Fibroblast of skin of abdomen (primary cell): ENCODE data around the gene ZNF502.

Experiments
- DNase-seq: peaks from one replicate; pipeline ENCODE4 v3.0.0-alpha.2; 2013

The ZNF502 gene

DNA sequence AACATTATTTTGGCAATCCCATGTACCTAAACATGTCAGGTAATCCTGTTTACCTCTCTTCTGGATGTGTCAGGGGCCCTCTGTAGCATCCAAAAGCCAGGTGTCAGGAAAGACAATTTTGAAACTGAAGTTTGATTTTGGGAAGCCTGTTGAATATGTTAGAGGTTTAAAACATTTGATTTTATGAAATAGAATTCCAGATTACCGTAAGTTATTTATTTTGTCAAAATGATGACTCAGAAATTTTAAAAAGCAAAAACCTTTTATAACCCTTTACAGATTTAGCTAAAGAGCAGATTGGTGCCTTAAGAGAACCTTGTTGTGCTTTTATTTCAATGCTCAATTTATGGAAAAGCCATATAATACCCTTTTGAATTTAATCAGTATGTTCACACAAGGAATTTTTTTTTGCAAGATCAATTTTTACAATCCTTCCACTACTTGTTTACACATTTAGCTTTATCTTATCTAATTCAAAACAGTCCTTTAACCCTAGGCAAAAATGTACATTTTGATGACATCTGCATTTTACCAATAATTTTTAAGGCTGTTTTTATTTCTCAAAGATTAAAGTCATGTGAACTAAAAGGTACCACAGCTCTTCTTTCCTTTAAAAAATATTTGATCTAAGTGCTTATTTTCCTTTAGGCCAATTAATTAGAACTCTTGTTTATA lies 59.1 kb downstream of the ZNF502 start:
- DNase-seq = no peak

DNA sequence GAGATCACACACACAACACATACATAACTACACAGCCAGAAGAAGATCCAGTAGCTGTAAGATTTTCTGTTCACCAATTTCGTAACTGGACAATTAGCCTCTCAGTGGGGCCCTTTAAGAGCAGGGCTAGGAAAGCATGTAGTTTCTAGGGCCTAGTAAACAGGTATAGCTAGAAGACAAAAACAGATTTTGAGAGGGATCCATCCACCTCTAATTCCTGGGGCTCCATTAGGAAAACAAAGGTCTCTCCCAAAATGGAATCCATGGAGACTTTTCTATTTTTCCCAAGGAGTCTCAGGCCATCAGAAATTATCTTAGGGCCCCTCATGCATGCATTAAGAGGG lies 59.6 kb downstream of the ZNF502 start:
- no peak for DNase-seq
